GM18861 (cell line): ENCODE results near the gene TAS2R38.
"Not testable (repeated sequence)": the region's sequence is repeated elsewhere in the genome, so short reads cannot be mapped to it uniquely, and the experiment has no call there.

Experiments used
- ATAC-seq: cut with Tn5 transposase; IDR thresholded peaks from one replicate; pipeline ENCODE4 v1.9.1; 2021; ENCODE audit not compliant: unreplicated experiment

Gene TAS2R38

GRCh38 chr7:141973673-141974072, at the start of gene TAS2R38:
TAS2R38 (minus strand) TSS chr7:141973773; CDS start chr7:141973689, 84 bp downstream.
- no peak for ATAC-seq

GRCh38 chr7:142018154-142018553, 44.6 kb upstream of the TAS2R38 start:
- no peak for ATAC-seq

GRCh38 chr7:142017451-142017850, 43.9 kb upstream of the TAS2R38 start:
- ATAC-seq: no peak

- no peak for ATAC-seq
Observed at GRCh38 chr7:142012825-142013511, 39.4 kb upstream of the TAS2R38 start.

GRCh38 chr7:142010952-142011548, 37.5 kb upstream of the TAS2R38 start:
- no peak for ATAC-seq

GRCh38 chr7:142009187-142009586, 35.6 kb upstream of the TAS2R38 start:
- no peak for ATAC-seq

GRCh38 chr7:142006577-142006976, 33.0 kb upstream of the TAS2R38 start:
- no peak for ATAC-seq

GRCh38 chr7:142002179-142002578, 28.6 kb upstream of the TAS2R38 start:
- no peak for ATAC-seq

- no peak for ATAC-seq
Observed at GRCh38 chr7:142001163-142001874, 27.7 kb upstream of the TAS2R38 start.

GRCh38 chr7:142000244-142000643, 26.7 kb upstream of the TAS2R38 start:
- ATAC-seq: no peak

GRCh38 chr7:141999058-141999623, 25.6 kb upstream of the TAS2R38 start:
- ATAC-seq: no peak

- ATAC-seq: no peak
Observed at GRCh38 chr7:141993354-141993753, 19.8 kb upstream of the TAS2R38 start.

- ATAC-seq: no peak
Observed at GRCh38 chr7:141992688-141993087, 19.1 kb upstream of the TAS2R38 start.

GRCh38 chr7:141992156-141992555, 18.6 kb upstream of the TAS2R38 start:
- ATAC-seq: no peak

GRCh38 chr7:141991140-141991539, 17.6 kb upstream of the TAS2R38 start:
- ATAC-seq: no peak

- no peak for ATAC-seq
Observed at GRCh38 chr7:141990011-141990725, 16.6 kb upstream of the TAS2R38 start.

- not testable (repeated sequence) for ATAC-seq
Observed at GRCh38 chr7:141987803-141988202, 14.2 kb upstream of the TAS2R38 start.

- no peak for ATAC-seq
Observed at GRCh38 chr7:141986923-141987322, 13.3 kb upstream of the TAS2R38 start.

GRCh38 chr7:141985926-141986325, 12.4 kb upstream of the TAS2R38 start:
- not testable (repeated sequence) for ATAC-seq

GRCh38 chr7:141979568-141979967, 6.0 kb upstream of the TAS2R38 start:
- ATAC-seq: no peak

GRCh38 chr7:141978351-141978750, 4.8 kb upstream of the TAS2R38 start:
- ATAC-seq: no peak
